Measurements from ENCODE around the gene C19orf12.
"Not testable (repeated sequence)": the region's sequence is repeated elsewhere in the genome, so short reads cannot be mapped to it uniquely, and the experiment has no call there.

Gene C19orf12

DNA sequence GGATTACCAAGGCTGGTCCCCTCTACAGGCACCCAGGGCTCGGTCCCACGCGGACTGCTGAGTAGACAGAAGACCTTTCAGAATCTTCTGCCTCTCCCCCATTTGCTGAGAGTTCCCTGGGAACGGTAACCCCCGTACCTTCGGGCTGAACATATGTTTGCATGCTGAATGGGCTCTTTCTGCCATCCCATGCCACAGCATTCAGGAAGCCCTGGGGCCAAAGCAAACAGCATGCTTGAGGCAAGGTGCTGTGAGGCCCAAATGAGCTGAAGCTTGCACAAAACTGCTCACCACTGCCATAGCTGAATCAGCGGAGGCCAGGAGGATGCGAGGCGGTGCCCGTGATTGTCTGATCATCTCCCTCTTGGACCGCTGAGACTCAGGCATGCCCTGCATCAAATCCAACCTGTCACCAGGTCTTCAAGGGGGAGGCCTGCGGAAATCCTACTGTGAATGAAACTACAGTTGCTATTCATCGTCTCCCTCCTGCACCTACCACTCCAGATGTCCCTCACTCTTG is 16.3 kb upstream of the C19orf12 start:
- DNase-seq (ENCODE audit: low read depth): no peak

DNA sequence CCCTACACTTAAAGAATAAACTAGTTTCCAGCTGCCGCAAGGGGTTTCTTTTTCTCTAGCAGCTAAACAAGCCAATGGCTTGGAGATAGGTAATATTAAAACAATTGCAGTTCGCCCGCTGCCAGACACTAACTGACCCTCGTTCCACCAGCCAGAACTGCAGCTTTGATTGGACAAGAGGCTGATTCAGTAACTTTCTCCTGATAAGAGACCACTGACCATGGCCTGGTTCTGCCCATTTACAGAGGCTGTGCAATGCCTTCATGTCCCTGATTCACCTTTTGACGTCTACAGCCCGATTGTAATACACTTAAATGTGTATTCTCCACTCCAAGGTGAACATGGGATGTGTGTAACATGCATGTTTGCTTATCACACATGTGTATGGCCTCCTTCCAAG is 12.8 kb upstream of the C19orf12 start:
- DNase-seq (ENCODE audit: low read depth): no peak

DNA sequence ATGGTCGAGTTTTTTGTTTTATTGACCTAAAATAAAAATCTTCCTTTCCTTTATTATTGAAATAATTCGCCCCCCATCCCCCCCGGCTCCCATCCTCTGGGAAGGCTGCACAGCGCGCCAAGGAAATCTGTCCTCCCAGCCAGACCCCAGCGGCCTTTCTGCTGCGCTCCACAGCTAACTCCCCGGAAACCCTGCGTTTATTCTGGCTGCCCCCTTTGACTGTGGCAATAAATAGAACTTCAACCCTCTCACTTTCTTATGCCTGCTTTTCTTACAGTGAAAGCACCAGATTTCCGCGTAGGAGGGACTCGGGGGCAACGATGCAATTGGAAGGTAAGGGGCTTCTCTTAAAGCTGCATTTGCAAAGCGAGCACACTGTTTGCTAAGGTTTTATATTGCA is 9.7 kb upstream of the C19orf12 start:
- no peak for DNase-seq (ENCODE audit: low read depth)

- DNase-seq (ENCODE audit: low read depth): no peak
Measured at GRCh38 chr19:29724102-29724641, 9.1 kb upstream of the C19orf12 start.

GRCh38 chr19:29717051-29717450 is 2.0 kb upstream of the C19orf12 start:
- no peak for DNase-seq (ENCODE audit: low read depth)

DNA sequence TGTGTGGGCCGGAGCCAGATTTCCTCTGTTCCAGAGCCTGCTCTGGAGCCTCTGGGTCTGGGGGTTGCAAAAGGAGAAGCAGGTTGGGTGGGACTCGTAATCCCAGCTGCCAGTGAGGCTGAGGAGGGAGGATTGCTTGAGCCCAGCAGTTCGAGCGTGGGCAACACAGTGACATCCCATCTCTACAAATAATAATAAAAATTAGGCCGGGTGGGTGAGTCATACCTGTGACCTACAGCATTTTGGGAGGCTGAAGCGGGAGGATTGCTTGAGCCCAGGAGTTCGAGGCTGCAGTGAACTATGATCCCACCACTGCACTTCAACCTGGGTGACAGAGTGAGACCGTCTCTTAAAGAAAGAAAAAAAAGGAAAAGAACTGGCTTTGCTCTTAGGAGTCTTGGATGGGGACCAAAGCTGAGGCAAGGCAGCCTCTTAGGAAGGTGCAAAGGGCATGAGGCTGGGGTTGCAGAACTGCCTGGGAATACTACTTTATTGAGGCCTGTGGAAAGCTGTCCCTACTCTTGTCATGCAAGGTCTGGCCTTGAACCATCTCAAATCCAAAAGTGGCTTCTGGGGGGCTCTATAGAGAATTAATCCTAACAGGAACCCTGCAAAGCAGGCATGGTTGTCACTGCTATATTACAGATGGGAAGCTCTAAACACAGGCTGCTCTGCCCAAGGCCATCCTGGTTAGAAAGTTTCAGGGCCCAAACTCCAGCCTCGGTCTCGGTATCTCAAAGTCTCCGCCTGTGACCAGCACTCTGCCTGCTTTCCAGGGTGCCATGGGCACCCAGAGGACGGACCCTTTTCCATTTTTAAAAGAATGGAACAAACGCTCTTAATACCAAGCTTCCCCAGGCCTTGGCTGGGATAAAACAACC is 880 bp upstream of the C19orf12 start:
- DNase-seq (ENCODE audit: low read depth): no peak

GRCh38 chr19:29714371-29714952 is 599 bp downstream of the C19orf12 start:
- DNase-seq (ENCODE audit: low read depth): no peak

GRCh38 chr19:29712744-29713516 is 2.1 kb downstream of the C19orf12 start:
- no peak for DNase-seq (ENCODE audit: low read depth)

- DNase-seq (ENCODE audit: low read depth): no peak
Measured at GRCh38 chr19:29711584-29712132, 3.4 kb downstream of the C19orf12 start.

DNA sequence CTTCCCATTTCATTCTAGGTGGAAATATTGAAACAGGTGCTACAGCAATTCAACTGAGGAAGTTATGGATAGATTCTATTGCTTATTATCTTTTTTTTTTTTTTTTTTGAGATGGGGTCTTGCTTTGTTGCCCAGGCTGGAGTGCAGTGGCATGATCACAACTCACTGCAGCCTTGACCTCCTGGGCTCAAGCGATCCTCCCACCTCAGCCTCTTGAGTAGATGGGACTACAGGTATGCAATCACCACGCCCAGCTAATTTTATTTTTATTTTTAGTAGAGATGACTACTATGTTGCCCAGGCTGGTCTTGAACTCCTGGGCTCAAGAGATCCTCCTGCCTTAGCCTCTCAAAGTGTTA is 5.6 kb downstream of the C19orf12 start:
- DNase-seq (ENCODE audit: low read depth): not testable (repeated sequence)

DNA sequence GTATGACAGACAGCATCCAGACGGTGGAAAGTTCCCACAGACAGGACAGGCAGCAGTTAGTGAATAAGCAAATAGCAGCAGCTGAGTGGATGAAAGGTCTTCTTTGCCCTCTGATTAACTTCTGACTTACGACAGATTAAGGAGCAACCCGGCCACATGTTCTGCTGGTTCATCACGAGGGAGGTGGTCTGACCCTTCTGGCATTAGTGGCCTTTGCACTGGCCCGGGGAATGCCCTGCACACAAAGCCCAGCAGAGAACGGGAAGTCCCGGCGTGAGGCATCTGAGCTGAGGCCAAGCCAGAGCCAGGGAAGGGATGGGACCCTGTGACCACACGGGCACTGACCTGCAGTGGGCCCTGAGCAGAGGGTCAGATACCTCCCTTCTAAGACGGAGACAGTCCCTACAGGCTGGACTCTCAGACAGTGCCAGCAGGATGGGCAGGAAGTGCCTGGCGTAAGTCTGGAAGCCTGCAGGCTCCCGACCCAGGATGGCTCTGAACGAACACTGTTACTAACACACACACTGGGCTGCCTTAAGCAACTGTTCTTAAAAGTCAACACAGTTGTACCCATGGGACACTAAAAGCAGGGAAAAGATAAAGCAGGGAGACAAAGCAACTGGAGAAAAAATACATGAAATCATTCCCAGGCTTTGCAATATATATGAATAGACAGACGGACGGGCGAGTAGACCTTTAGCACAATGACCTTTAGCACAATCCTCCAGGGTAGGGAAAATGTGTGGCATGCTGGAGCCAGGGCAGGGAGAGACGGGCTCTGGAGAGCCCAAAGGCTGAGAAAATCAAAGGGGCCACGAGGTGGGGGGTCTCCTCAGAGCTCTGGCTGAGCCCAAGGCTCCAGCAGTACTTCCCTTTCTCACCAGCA is 6.3 kb downstream of the C19orf12 start:
- DNase-seq (ENCODE audit: low read depth): no peak

GRCh38 chr19:29706635-29707034 is 8.4 kb downstream of the C19orf12 start:
- no peak for DNase-seq (ENCODE audit: low read depth)

GRCh38 chr19:29705706-29706105 is 9.4 kb downstream of the C19orf12 start:
- no peak for DNase-seq (ENCODE audit: low read depth)

DNA sequence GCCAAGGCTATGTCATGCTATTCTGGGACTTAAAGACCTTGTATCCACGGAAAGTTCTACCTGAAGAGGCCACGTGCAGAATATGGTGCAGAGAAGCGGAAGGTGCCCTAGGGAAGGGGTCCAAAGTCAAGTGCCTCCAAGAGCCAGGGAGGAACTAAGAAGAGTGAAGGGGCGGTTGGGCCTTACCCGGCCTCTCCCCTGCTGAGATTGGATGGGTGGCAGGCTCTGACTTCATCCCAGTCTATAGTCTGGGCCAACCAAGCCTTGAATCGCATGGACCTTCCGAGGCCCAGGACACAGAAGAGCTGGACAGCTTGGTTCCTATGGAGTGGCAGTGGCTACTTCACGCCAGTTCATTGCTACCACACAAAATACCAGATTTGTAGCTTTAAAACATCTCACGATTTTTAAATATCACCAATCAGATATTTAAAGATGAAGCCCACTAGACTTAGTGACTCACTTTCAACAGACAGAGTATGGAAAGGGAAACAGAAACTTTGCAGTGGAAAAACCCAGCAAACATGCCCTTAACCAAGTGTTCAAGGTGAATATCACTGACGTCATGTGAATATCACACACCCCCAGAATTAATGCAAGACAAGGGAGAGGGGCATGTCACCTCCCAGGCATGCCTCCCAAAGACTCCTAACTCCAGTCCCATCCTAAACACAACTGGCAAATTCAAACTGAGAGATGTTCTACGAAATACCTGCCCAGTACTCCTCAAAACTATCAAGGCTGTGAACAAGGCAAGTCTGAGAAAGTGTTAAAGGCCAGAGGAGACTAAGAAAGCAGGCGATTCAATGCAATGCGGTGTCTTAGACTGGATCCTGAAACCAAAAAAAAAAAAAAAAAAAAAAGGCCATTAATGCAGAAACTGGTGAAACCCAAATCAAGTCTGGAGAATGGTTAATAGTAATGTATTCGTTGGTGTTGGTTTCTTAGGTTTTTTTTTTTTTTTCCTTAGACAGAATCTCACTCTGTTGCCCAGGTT is 10.2 kb downstream of the C19orf12 start:
- no peak for DNase-seq (ENCODE audit: low read depth)

DNA sequence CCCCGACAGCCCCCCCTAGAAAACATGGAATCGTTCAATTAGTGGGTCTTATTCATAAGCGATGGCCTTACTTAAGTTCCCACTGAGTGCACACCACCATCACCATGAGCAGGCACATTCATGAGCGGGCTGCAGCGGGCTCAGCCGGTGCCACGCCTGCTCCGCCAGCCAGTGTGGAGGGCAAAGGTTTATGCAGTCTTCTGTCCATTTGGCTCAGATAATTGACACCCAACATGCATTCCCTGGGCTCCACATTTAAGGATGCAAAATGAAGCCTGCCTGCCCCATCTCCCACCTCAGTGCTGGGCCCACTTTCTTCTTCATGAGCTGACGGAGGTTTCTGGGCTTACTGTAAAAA is 12.1 kb downstream of the C19orf12 start:
- DNase-seq (ENCODE audit: low read depth): no peak

- DNase-seq (ENCODE audit: low read depth): no peak
Measured at GRCh38 chr19:29702161-29702962, 12.7 kb downstream of the C19orf12 start.

GRCh38 chr19:29700498-29700897 is 14.6 kb downstream of the C19orf12 start:
- no peak for DNase-seq (ENCODE audit: low read depth)

- no peak for DNase-seq (ENCODE audit: low read depth)
Measured at GRCh38 chr19:29699861-29700260, 15.2 kb downstream of the C19orf12 start.
